ENCODE data around the gene PLCL1. TPM values are rescaled to one million over a fixed set of nuclear protein-coding genes. Genes with fewer than 3 reads are reported as not detected.

PLCL1 gene
- total RNA-seq, 1 donor from 2014 or later = 0.50 TPM

DNA sequence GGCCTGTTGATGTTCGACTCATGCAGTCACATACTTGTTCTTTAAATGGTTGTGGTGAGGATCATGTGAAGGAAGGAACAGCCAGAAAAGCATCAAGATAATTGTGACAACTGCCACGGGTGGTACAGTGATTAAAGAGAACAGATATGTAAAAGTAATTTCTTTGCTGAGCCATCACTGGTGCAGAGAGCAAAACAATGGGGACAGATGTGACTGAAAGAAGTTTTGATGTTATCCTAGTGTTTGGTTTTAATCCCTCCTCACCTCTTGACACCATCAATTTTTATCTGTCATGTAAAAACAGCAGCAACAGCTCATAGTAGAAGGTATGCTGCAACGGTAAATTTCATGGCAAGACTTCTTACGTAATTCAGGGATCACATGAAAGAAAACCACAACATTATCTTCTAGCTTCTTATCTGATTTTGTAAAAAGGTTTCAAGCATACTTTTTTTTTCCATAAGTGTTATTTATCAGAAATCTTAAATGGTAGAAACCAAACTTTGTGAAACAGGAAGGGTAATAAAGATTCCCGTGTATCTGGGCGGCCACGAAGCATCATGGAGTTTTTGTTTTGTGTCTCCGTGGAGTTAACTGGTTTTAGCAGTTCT lies 65.2 kb downstream of the PLCL1 start:
- Mint-ChIP-seq H3K9me3 (ENCODE audit: low read depth) (no peaks in the 10 kb centered on the region), H3K27ac (ENCODE audit: unreplicated experiment) (no peak overlapping the region), H3K27me3 (ENCODE audit: low read depth) (peaks cover 2% of the 10 kb centered on the region), H3K36me3 (ENCODE audit: low read depth) (no peaks in the 10 kb centered on the region), H3K4me1 (ENCODE audit: low read depth) (peaks cover 22% of the 10 kb centered on the region), H3K4me3 (ENCODE audit: unreplicated experiment) (no peak overlapping the region)
- TF ChIP-seq, protein P1, sequence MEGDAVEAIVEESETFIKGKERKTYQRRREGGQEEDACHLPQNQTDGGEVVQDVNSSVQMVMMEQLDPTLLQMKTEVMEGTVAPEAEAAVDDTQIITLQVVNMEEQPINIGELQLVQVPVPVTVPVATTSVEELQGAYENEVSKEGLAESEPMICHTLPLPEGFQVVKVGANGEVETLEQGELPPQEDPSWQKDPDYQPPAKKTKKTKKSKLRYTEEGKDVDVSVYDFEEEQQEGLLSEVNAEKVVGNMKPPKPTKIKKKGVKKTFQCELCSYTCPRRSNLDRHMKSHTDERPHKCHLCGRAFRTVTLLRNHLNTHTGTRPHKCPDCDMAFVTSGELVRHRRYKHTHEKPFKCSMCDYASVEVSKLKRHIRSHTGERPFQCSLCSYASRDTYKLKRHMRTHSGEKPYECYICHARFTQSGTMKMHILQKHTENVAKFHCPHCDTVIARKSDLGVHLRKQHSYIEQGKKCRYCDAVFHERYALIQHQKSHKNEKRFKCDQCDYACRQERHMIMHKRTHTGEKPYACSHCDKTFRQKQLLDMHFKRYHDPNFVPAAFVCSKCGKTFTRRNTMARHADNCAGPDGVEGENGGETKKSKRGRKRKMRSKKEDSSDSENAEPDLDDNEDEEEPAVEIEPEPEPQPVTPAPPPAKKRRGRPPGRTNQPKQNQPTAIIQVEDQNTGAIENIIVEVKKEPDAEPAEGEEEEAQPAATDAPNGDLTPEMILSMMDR (IDR thresholded peaks at IDR 0.05) = no peak
- no peak for DNase-seq (ENCODE audit: low spot score)

DNA sequence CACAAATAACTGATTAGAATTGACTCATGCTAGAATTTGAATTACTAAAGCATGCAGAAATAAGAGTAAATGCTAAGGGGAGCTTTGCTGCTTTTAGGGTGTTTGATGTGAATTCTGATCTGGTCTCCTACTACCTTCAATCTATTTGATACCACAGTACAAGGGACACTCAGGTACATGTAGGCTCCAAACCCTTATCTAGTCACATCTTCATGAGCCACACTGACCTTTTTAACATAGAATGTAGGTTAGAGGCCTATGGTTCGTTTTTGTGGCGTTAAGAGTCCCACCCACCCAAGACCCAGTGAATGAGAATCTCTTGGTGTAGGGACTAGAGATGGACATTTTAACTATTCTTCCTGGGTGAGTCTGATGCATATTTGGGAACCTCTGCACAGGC lies 65.7 kb downstream of the PLCL1 start:
- Mint-ChIP-seq H3K4me1 (ENCODE audit: low read depth) (peaks cover 23% of the 10 kb centered on the region), H3K27ac (ENCODE audit: unreplicated experiment) (no peak overlapping the region), H3K36me3 (ENCODE audit: low read depth) (no peaks in the 10 kb centered on the region), H3K9me3 (ENCODE audit: low read depth) (no peaks in the 10 kb centered on the region), H3K27me3 (ENCODE audit: low read depth) (peaks cover 2% of the 10 kb centered on the region), H3K4me3 (ENCODE audit: unreplicated experiment) (no peak overlapping the region)
- no peak for DNase-seq (ENCODE audit: low spot score)
- TF ChIP-seq, protein P1 (IDR thresholded peaks at IDR 0.05) = no peak

DNA sequence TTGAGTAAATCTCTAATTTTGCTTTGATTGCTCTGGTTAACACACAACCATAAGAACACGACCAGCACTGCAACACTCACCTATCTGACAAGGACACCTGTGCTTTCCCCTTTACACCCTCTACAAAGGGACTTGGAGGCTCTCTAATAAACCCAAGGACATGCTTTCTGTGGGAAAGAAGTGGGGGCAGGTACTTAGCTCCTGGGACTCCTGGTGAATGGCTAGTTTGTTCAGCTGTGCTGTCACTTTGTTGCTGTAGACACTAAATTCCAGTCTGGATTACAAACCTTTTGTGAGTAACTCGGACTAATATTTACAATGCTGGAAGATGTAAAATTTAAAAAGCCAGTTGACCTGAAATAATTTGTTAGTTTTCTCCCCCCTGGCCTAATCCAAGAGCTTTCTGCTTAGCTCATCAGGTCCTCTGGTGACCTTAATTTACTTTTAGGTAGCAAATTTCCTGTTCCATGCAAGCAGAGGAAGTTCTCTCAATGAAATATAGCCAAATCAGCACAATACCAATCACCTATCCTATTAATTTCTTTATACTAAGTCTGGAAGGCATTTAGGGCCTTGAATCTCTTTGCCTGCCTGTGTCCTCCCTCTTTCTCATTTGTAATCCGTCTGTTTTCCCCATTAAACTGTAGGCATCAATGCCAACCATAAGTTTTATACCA lies 67.5 kb downstream of the PLCL1 start:
- TF ChIP-seq, protein P1 (IDR thresholded peaks at IDR 0.05) = no peak
- no peak for DNase-seq (ENCODE audit: low spot score)
- Mint-ChIP-seq H3K4me1 (ENCODE audit: low read depth) (peaks cover 34% of the 10 kb centered on the region), H3K36me3 (ENCODE audit: low read depth) (no peaks in the 10 kb centered on the region), H3K9me3 (ENCODE audit: low read depth) (no peaks in the 10 kb centered on the region), H3K27me3 (ENCODE audit: low read depth) (no peaks in the 10 kb centered on the region), H3K27ac (ENCODE audit: unreplicated experiment) (no peak overlapping the region), H3K4me3 (ENCODE audit: unreplicated experiment) (no peak overlapping the region)

DNA sequence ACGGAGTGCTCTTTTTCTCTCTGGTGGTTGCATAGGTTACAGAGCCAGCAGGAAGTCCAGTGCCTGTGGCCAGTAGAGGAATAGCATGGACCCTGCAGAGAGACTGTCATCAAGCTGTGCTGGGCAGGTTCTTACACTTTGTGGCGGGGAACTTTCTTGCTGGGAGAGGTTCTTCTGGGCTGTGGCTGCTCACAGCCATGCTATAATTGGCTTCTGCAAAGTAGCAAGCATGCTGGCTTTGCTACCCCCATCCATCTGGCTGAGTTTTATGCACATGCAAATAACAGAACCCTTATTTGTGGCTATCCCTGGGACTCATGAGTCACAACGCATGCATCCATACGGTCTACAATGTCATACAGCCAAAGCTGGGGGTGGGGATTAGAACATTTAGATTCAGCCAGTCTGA lies 68.9 kb downstream of the PLCL1 start:
- H3K4me3 Mint-ChIP-seq (ENCODE audit: unreplicated experiment) = no peak overlapping the region
- H3K9me3 Mint-ChIP-seq (ENCODE audit: low read depth) = no peaks in the 10 kb centered on the region
- no peak overlapping the region for H3K27ac Mint-ChIP-seq (ENCODE audit: unreplicated experiment)
- no peaks in the 10 kb centered on the region for H3K36me3 Mint-ChIP-seq (ENCODE audit: low read depth)
- H3K4me1 Mint-ChIP-seq (ENCODE audit: low read depth) = peaks cover 43% of the 10 kb centered on the region
- no peaks in the 10 kb centered on the region for H3K27me3 Mint-ChIP-seq (ENCODE audit: low read depth)
- TF ChIP-seq, protein P1 (IDR thresholded peaks at IDR 0.05) = peak; percentile 17
- no peak for DNase-seq (ENCODE audit: low spot score)

DNA sequence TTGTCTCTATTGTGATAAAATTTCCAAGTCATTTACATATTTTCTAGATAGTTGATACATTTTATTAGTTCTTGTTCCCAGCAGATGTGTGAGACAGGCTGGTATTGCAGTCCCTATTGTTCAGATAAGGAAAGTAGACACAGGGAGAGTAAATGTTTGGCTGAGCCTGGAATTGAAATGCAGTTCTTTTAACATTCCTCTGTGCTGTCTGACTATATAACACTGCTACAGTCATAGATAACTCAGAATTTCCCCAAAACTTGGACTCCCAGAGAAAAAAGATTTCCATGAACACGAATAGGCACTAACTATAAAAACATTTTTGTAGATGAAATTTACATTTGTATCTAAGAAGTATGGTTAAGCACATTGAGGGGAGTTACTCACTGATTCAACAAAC lies 71.4 kb downstream of the PLCL1 start:
- Mint-ChIP-seq H3K9me3 (ENCODE audit: low read depth) (no peaks in the 10 kb centered on the region), H3K4me3 (ENCODE audit: unreplicated experiment) (no peak overlapping the region), H3K36me3 (ENCODE audit: low read depth) (no peaks in the 10 kb centered on the region), H3K27me3 (ENCODE audit: low read depth) (no peaks in the 10 kb centered on the region), H3K4me1 (ENCODE audit: low read depth) (peaks cover 55% of the 10 kb centered on the region), H3K27ac (ENCODE audit: unreplicated experiment) (no peak overlapping the region)
- no peak for DNase-seq (ENCODE audit: low spot score)
- TF ChIP-seq, protein P1 (IDR thresholded peaks at IDR 0.05) = no peak
